Esophagus muscularis mucosa (tissue), 4 donors: ENCODE data around the gene SWAP70. TPM values are rescaled to one million over a fixed set of nuclear protein-coding genes. Genes with fewer than 3 reads are reported as not detected.

Experiments
- DNase-seq: peaks from one replicate; pipeline ENCODE4 v3.0.0-alpha.2; 2017; ENCODE audit errors: extremely low spot score
- H3K27ac ChIP-seq, 4 donors: fragments of 200-600 bp; sonication (generic); replicated peaks in 1 of 4; 1 replicate in 3 of 4; 2 replicates in 1 of 4; pipeline ENCODE4 v1.5.1; 2016 to 2019; ENCODE audit warnings: mild to moderate bottlenecking in 1 of 4
- H3K27me3 ChIP-seq, 4 donors: fragments of 200-600 bp; sonication (generic); one replicate each; pipeline versions ENCODE4 v1.5.1 to v1.6.0; 2016 to 2019
- H3K36me3 ChIP-seq, 4 donors: fragments of 200-600 bp; sonication (generic); one replicate each; pipeline ENCODE4 v1.5.1; 2016 to 2019
- H3K4me1 ChIP-seq, 4 donors: fragments of 200-600 bp; sonication (generic); one replicate each; pipeline ENCODE4 v1.5.1; 2016 to 2019
- H3K4me3 ChIP-seq, 4 donors: fragments of 200-600 bp; sonication (generic); 1 replicate in 2 of 4; 2 replicates in 2 of 4; pipeline ENCODE4 v1.5.1; 2016 to 2019; ENCODE audit warnings: mild to moderate bottlenecking in 4 of 4, moderate library complexity in 1 of 4
- H3K9me3 ChIP-seq, 4 donors: fragments of 200-600 bp; sonication (generic); 1 replicate in 3 of 4; 2 replicates in 1 of 4; pipeline ENCODE4 v1.5.1; 2016 to 2019
- EP300 ChIP-seq: sonication (generic); formaldehyde crosslinking; IDR thresholded peaks from one replicate; pipeline ENCODE4 v1.6.1; 2017; ENCODE audit warnings: antibody characterized with exemption
- POLR2A ChIP-seq: fragments of 450-650 bp; IDR thresholded peaks from one replicate; pipeline ENCODE4 v1.6.1; 2017; ENCODE audit warnings: antibody characterized with exemption, moderate library complexity, mild to moderate bottlenecking, low read depth
- POLR2AphosphoS5 ChIP-seq, 2 donors: sonication (generic); formaldehyde crosslinking; IDR thresholded peaks; one replicate each; pipeline ENCODE4 v1.6.1; 2017; ENCODE audit warnings: antibody characterized with exemption in 2 of 2
- WGBS: methylation state at CpG from one replicate; pipeline ENCODE4 v1.1.5; 2018; 5-methylcytosine and 5-hydroxymethylcytosine counted together
- intact Hi-C: fragments of 100-400 bp; cut with DNase I; formaldehyde crosslinking; loops from one replicate; pipeline ENCODE4 v1.15.1; 2023
- total RNA-seq, 4 donors: library from RNA; depleted of rRNA; stranded (reverse); fragments of >200 nt; gene quantifications; one replicate each; pipeline versions ENCODE4 v1.1.0 to v1.2.1, GENCODE V29; 2016
- TF ChIP-seq, protein P1 (sequence below), 3 experiments: fragments of 200-600 bp in 2 of 3; fragments of 450-650 bp in 1 of 3; sonication (generic) in 2 of 3; IDR thresholded peaks; one replicate each; pipeline ENCODE4 v1.5.1; 2017 to 2019; ENCODE audit warnings: antibody characterized with exemption in 3 of 3, mild to moderate bottlenecking in 2 of 3, moderate library complexity in 1 of 3

Gene SWAP70
- total RNA-seq, 4 donors from 2014 or later: 37.8 to 54.9 (median 46.5) TPM

DNA sequence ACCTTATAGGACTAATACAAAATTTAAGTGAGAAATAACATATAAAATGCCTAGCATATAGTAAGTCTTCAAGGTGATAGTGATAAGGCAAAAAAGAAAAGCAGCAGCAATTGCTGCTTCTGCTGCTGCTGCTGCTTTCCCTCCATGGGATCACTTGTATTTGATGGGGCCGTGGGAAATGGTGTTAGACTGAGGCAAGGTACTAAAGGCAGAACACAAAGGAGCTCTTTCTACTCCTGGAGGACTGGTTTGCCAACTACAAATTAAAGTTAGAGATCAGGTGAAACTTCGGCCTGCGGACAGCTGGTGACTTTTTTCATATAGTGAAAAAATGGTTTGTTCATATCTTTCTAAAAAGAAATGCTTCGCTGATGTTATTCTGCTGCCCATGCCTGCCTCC lies 46.3 kb downstream of the SWAP70 start:
- peaks cover 0 to 9% (median 1%) of the 10 kb centered on the region in 4 donors for H3K36me3 ChIP-seq
- H3K9me3 ChIP-seq: no peaks in the 10 kb centered on the region
- H3K4me1 ChIP-seq: peaks cover 23 to 65% (median 55%) of the 10 kb centered on the region in 4 donors
- intact Hi-C loops: no loop called here
- H3K27ac ChIP-seq: no peak overlapping the region
- DNase-seq: no peak
- 90% methylated on average over 4 of the region's 4 CpGs for WGBS
- H3K4me3 ChIP-seq: no peak overlapping the region
- no peaks in the 10 kb centered on the region for H3K27me3 ChIP-seq
- TF ChIP-seq POLR2A: no peak
- TF ChIP-seq, protein P1, sequence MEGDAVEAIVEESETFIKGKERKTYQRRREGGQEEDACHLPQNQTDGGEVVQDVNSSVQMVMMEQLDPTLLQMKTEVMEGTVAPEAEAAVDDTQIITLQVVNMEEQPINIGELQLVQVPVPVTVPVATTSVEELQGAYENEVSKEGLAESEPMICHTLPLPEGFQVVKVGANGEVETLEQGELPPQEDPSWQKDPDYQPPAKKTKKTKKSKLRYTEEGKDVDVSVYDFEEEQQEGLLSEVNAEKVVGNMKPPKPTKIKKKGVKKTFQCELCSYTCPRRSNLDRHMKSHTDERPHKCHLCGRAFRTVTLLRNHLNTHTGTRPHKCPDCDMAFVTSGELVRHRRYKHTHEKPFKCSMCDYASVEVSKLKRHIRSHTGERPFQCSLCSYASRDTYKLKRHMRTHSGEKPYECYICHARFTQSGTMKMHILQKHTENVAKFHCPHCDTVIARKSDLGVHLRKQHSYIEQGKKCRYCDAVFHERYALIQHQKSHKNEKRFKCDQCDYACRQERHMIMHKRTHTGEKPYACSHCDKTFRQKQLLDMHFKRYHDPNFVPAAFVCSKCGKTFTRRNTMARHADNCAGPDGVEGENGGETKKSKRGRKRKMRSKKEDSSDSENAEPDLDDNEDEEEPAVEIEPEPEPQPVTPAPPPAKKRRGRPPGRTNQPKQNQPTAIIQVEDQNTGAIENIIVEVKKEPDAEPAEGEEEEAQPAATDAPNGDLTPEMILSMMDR (IDR thresholded peaks at IDR 0.05): no peak
- TF ChIP-seq EP300: no peak
- TF ChIP-seq POLR2AphosphoS5 (IDR thresholded peaks at IDR 0.05): no peak

DNA sequence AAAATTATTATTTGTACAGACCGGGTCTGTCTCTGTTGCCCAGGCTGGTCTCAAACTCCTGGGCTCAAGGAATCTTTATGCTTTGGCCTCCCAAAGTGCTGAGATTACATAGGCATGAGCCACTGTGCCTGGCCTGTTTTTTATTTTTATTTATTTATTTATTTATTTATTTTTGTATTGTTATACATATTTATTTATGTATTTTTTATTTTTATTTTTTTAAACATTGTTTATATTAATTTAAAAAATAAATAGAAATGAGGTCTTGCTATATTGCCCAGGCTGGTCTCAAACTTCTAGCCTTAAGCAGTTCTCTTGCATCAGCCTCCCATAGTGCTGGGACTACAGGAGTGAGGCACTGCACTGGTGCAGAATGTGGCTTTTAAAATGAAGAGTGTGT lies 47.0 kb downstream of the SWAP70 start:
- 96% methylated on average over 1 of the region's 1 CpG for WGBS
- H3K27me3 ChIP-seq: no peaks in the 10 kb centered on the region
- intact Hi-C loops: no loop called here
- no peak overlapping the region for H3K4me3 ChIP-seq
- no peak for DNase-seq
- TF ChIP-seq POLR2A (no peak), POLR2AphosphoS5 (IDR thresholded peaks at IDR 0.05) (no peak), EP300 (no peak)
- TF ChIP-seq, protein P1 (IDR thresholded peaks at IDR 0.05): no peak
- H3K36me3 ChIP-seq: peaks cover 0 to 16% (median 6%) of the 10 kb centered on the region in 4 donors
- no peaks in the 10 kb centered on the region for H3K9me3 ChIP-seq
- peaks cover 23 to 71% (median 58%) of the 10 kb centered on the region in 4 donors for H3K4me1 ChIP-seq
- H3K27ac ChIP-seq: no peak overlapping the region

DNA sequence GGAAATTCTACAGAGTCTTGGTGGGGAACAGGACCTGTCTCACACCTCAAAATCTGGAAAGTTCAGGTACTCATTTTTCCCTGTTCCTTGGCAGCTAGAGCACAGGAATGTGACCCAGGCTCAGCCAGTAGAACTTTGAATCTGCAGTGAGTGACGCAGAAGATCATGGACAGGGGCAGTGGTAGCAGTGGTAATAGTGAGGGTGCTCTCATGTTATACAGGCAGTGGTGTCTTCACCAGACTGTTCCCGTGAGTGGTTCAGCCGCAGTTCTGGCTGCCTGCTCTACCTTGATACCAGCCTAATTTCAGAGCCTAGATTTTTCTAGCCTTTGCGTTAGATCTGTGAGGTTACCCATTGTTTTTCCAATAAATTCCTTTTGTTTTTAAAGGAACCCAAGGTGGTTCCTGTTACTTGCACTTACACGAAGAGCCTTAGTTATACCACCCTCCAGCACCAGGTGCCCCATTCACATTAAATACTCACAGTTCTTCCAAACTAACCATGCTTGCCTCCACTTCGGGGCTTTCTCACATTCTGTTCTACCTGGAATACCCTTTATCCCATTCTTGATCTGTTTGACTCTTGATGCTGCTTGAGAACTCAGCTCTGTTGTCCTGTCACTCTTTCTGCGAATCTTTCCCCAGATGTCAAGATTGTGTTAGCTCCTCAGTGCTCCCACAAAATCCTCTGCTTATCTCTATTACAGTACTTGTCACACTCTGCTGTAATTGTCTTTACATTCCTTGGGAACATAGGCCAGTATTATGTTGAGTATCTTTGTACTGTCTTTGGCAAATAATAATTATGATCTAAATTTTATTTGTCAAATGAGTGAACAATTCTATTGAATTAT lies 47.8 kb downstream of the SWAP70 start:
- WGBS: 80% methylated on average over 7 of the region's 7 CpGs
- Histone ChIP-seq H3K27ac (peak overlapping the region in 1 of 4 donors; percentile 23), H3K4me1 (peaks cover 23 to 79% (median 65%) of the 10 kb centered on the region in 4 donors), H3K9me3 (no peaks in the 10 kb centered on the region), H3K36me3 (peaks cover 0 to 16% (median 6%) of the 10 kb centered on the region in 4 donors), H3K4me3 (no peak overlapping the region), H3K27me3 (no peaks in the 10 kb centered on the region)
- TF ChIP-seq EP300 (no peak), POLR2A (no peak), POLR2AphosphoS5 (IDR thresholded peaks at IDR 0.05) (no peak)
- TF ChIP-seq, protein P1 (IDR thresholded peaks at IDR 0.05): no peak
- no peak for DNase-seq
- intact Hi-C loops: no loop called here

DNA sequence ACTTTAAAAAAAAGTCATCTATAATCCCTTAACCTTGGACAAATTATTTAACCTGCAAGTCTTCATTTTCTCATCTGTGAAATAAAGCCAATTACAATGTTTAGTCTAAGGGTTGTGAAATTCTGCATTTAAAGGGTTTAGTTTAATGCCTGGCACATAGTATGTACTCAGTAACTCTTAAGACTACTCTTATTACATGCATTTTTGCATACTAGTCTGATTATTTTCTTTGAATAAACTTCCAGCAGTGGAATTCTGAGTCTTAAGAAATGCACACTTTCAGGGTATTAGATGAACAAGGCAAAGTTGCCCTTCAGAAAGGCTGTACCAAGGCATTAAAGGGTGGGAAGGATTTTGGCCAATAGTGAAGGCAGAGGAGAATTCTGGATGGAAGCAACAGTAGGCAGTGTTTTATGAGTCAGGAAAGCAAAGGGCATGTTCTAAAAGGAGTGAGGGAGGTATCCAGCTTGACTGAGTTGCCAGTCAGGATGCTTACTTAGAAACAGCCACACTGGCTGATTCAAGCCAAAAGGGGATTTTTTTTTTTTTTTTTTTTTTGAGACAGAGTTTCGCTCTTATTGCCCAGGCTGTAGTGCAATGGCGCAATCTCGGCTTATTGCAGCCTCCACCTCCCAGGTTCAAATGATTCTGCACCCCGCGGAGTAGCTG lies 50.5 kb downstream of the SWAP70 start:
- TF ChIP-seq, protein P1 (IDR thresholded peaks at IDR 0.05): no peak
- TF ChIP-seq POLR2A: no peak
- TF ChIP-seq EP300: no peak
- TF ChIP-seq POLR2AphosphoS5 (IDR thresholded peaks at IDR 0.05): no peak
- Histone ChIP-seq H3K9me3 (no peaks in the 10 kb centered on the region), H3K4me1 (peaks cover 40 to 94% (median 79%) of the 10 kb centered on the region in 4 donors), H3K4me3 (no peak overlapping the region), H3K36me3 (peaks cover 0 to 16% (median 6%) of the 10 kb centered on the region in 4 donors), H3K27me3 (no peaks in the 10 kb centered on the region), H3K27ac (no peak overlapping the region)
- intact Hi-C loops: no loop called here
- DNase-seq: no peak
- WGBS: 93% methylated on average over 5 of the region's 5 CpGs
